Upper lobe of left lung (tissue), 6 donors: Measurements from ENCODE around the gene MMS22L. TPM values are rescaled to one million over a fixed set of nuclear protein-coding genes. Genes with fewer than 3 reads are reported as not detected.

Source experiments
- ATAC-seq, 2 donors: fragments of 200-7000 bp; cut with Tn5 transposase; one replicate each; pipeline ENCODE4 v1.9.1; 2022; ENCODE audit warnings: mild to moderate bottlenecking in 2 of 2, moderate library complexity in 2 of 2; ENCODE audit not compliant: low FRiP score in 2 of 2
- DNase-seq, 2 donors: peaks; one replicate each; pipeline ENCODE4 v3.0.0-alpha.2; 2019 to 2020
- H3K27ac ChIP-seq, 4 donors: fragments of 200-600 bp; sonication (generic); one replicate each; pipeline ENCODE4 v1.5.1; 2016 to 2019
- H3K27me3 ChIP-seq, 4 donors: fragments of 200-600 bp; sonication (generic); one replicate each; pipeline ENCODE4 v1.5.1; 2017 to 2019
- H3K36me3 ChIP-seq, 4 donors: fragments of 200-600 bp; sonication (generic); one replicate each; pipeline ENCODE4 v1.5.1; 2016 to 2019
- H3K4me1 ChIP-seq, 4 donors: fragments of 200-600 bp; sonication (generic); one replicate each; pipeline ENCODE4 v1.5.1; 2018 to 2019
- H3K4me3 ChIP-seq, 4 donors: fragments of 200-600 bp; sonication (generic); one replicate each; pipeline ENCODE4 v1.5.1; 2017 to 2019; ENCODE audit warnings: mild to moderate bottlenecking in 2 of 4, moderate library complexity in 1 of 4
- H3K9me3 ChIP-seq, 4 donors: fragments of 200-600 bp; sonication (generic); one replicate each; pipeline ENCODE4 v1.5.1; 2018 to 2019
- CTCF ChIP-seq, 6 experiments: fragments of 450-650 bp in 4 of 6; fragments of 200-600 bp in 2 of 6; sonication (generic) in 2 of 6; IDR thresholded peaks; one replicate each; pipeline ENCODE4 v1.5.1; 2016 to 2019; ENCODE audit warnings: antibody characterized with exemption in 6 of 6
- EP300 ChIP-seq, 4 donors: sonication (generic); formaldehyde crosslinking; IDR thresholded peaks; one replicate each; pipeline ENCODE4 v1.5.1; 2017; ENCODE audit warnings: antibody characterized with exemption in 4 of 4, control low read depth in 2 of 4
- POLR2A ChIP-seq, 4 donors: fragments of 450-650 bp; IDR thresholded peaks; one replicate each; pipeline ENCODE4 v1.5.1; 2016 to 2017; ENCODE audit warnings: antibody characterized with exemption in 4 of 4, mild to moderate bottlenecking in 2 of 4
- POLR2AphosphoS5 ChIP-seq, 2 donors: sonication (generic); formaldehyde crosslinking; IDR thresholded peaks; one replicate each; pipeline ENCODE4 v1.5.1; 2017; ENCODE audit warnings: antibody characterized with exemption in 2 of 2
- WGBS, 2 donors: methylation state at CpG; one replicate each; pipeline ENCODE4 v1.1.5; 2017 to 2018; 5-methylcytosine and 5-hydroxymethylcytosine counted together
- total RNA-seq, 6 donors: library from RNA; depleted of rRNA in 4 of 6; stranded (reverse); fragments of >200 nt in 4 of 6; gene quantifications; one replicate each; pipeline versions ENCODE4 v1.1.0 to v1.2.1, GENCODE V29; 2016 to 2021
- donor health status: DM: no; HTN: no; CAD: no; lungs with moderate emphysema.
- donor health status: DM: no; HTN: yes; CAD: no; lungs with severe emphysema.

The MMS22L gene
- total RNA-seq, 6 donors from 2014 or later = 4.9 to 22.1 (median 7.9) TPM

- no peaks in the 10 kb centered on the region for H3K9me3 ChIP-seq
- DNase-seq (no peak), ATAC-seq (no peak)
- no peaks in the 10 kb centered on the region for H3K4me1 ChIP-seq
- H3K27me3 ChIP-seq = no peaks in the 10 kb centered on the region
- peaks cover 0 to 6% (median 0%) of the 10 kb centered on the region in 4 donors for H3K36me3 ChIP-seq
- no peak for TF ChIP-seq EP300 (IDR thresholded peaks at IDR 0.05)
- no peak for TF ChIP-seq POLR2AphosphoS5 (IDR thresholded peaks at IDR 0.05)
- TF ChIP-seq POLR2A (IDR thresholded peaks at IDR 0.05) = no peak
- TF ChIP-seq CTCF (IDR thresholded peaks at IDR 0.05) = no peak
- H3K4me3 ChIP-seq = no peak overlapping the region
- no peak overlapping the region for H3K27ac ChIP-seq
- WGBS, 2 donors = 96% methylated on average over 3 of the region's 3 CpGs
Measured at GRCh38 chr6:97154015-97154414, 129.0 kb downstream of the MMS22L start.

GRCh38 chr6:97151601-97152000 lies 131.4 kb downstream of the MMS22L start:
- Histone ChIP-seq H3K27me3 (no peaks in the 10 kb centered on the region), H3K4me1 (peaks cover 0 to under 1% (median 0%) of the 10 kb centered on the region in 4 donors)

DNA sequence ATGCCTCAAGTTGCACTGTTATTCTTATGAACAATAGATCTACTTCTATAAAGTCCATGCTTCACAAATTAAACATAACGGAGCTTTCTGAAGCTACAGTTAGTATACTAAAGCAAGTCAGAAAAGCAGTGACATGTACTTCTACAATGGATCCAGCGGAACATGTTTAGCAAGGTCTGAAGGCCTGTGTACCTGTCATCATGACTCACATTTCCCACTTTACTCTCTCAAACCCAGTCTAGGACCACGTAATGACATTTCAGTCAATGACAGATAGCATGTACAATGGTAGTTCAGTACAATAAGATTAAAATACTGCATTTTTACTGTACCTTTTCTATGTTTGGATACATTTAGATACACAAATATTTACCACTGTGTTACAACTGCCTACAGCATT lies 132.1 kb downstream of the MMS22L start:
- Histone ChIP-seq H3K4me3 (no peak overlapping the region), H3K4me1 (peaks cover 0 to 5% (median 0%) of the 10 kb centered on the region in 4 donors), H3K27ac (no peak overlapping the region), H3K9me3 (no peaks in the 10 kb centered on the region), H3K27me3 (no peaks in the 10 kb centered on the region), H3K36me3 (peaks cover 0 to 6% (median 0%) of the 10 kb centered on the region in 4 donors)
- no peak for TF ChIP-seq POLR2AphosphoS5 (IDR thresholded peaks at IDR 0.05)
- no peak for TF ChIP-seq CTCF (IDR thresholded peaks at IDR 0.05)
- no peak for TF ChIP-seq POLR2A (IDR thresholded peaks at IDR 0.05)
- TF ChIP-seq EP300 (IDR thresholded peaks at IDR 0.05) = no peak
- ATAC-seq = no peak
- 95 to 97% methylated on average over 3 of the region's 3 CpGs for WGBS, 2 donors
- no peak for DNase-seq

More at GRCh38 chr6:97151601-97152000, 131.4 kb downstream of the MMS22L start:
- TF ChIP-seq CTCF (IDR thresholded peaks at IDR 0.05) = no peak
- no peak for TF ChIP-seq POLR2A (IDR thresholded peaks at IDR 0.05)
- no peak for TF ChIP-seq POLR2AphosphoS5 (IDR thresholded peaks at IDR 0.05)
- H3K9me3 ChIP-seq = no peaks in the 10 kb centered on the region
- DNase-seq = no peak
- no peak overlapping the region for H3K4me3 ChIP-seq
- no peak overlapping the region for H3K27ac ChIP-seq
- peaks cover 0 to 6% (median 0%) of the 10 kb centered on the region in 4 donors for H3K36me3 ChIP-seq
- ATAC-seq = no peak

GRCh38 chr6:97147421-97147820 lies 135.6 kb downstream of the MMS22L start:
- Histone ChIP-seq H3K27me3 (no peaks in the 10 kb centered on the region), H3K4me1 (peaks cover 0 to 5% (median 0%) of the 10 kb centered on the region in 4 donors), H3K4me3 (no peak overlapping the region), H3K36me3 (peaks cover 0 to 6% (median 0%) of the 10 kb centered on the region in 4 donors), H3K9me3 (no peaks in the 10 kb centered on the region), H3K27ac (no peak overlapping the region)
- WGBS, 2 donors = 93 to 100% methylated on average over 1 of the region's 1 CpG
- no peak for DNase-seq
- TF ChIP-seq CTCF (IDR thresholded peaks at IDR 0.05) = no peak
- no peak for TF ChIP-seq POLR2A (IDR thresholded peaks at IDR 0.05)
- no peak for TF ChIP-seq EP300 (IDR thresholded peaks at IDR 0.05)
- TF ChIP-seq POLR2AphosphoS5 (IDR thresholded peaks at IDR 0.05) = no peak
- ATAC-seq = no peak

- DNase-seq (no peak), ATAC-seq (no peak)
- no peak overlapping the region for H3K4me3 ChIP-seq
- no peak overlapping the region for H3K27ac ChIP-seq
- no peaks in the 10 kb centered on the region for H3K9me3 ChIP-seq
- no peaks in the 10 kb centered on the region for H3K36me3 ChIP-seq
- TF ChIP-seq EP300 (IDR thresholded peaks at IDR 0.05) (no peak), POLR2A (IDR thresholded peaks at IDR 0.05) (no peak), POLR2AphosphoS5 (IDR thresholded peaks at IDR 0.05) (no peak), CTCF (IDR thresholded peaks at IDR 0.05) (no peak)
- no peaks in the 10 kb centered on the region for H3K27me3 ChIP-seq
- peaks cover 0 to 5% (median 0%) of the 10 kb centered on the region in 4 donors for H3K4me1 ChIP-seq
- WGBS, 2 donors = 88 to 96% methylated on average over 1 of the region's 1 CpG
Measured at GRCh38 chr6:97145691-97146090, 137.3 kb downstream of the MMS22L start.
